ENCODE results near the gene CHCT1.
"Not testable (repeated sequence)": the region's sequence is repeated elsewhere in the genome, so short reads cannot be mapped to it uniquely, and the experiment has no call there.

The CHCT1 gene

GRCh38 chr17:60401819-60402218 is 20.5 kb upstream of the CHCT1 start:
- DNase-seq: no peak

- DNase-seq: no peak
Observed at GRCh38 chr17:60403523-60403810, 18.8 kb upstream of the CHCT1 start.

GRCh38 chr17:60403962-60404361 is 18.3 kb upstream of the CHCT1 start:
- no peak for DNase-seq

- no peak for DNase-seq
Observed at GRCh38 chr17:60406887-60407286, 15.4 kb upstream of the CHCT1 start.

- no peak for DNase-seq
Observed at GRCh38 chr17:60410001-60410400, 12.3 kb upstream of the CHCT1 start.

GRCh38 chr17:60412701-60413100 is 9.6 kb upstream of the CHCT1 start:
- no peak for DNase-seq

- no peak for DNase-seq
Observed at GRCh38 chr17:60415146-60415545, 7.1 kb upstream of the CHCT1 start.

- DNase-seq: no peak
Observed at GRCh38 chr17:60416368-60416925, 5.8 kb upstream of the CHCT1 start.

GRCh38 chr17:60419003-60419402 is 3.3 kb upstream of the CHCT1 start:
- DNase-seq: not testable (repeated sequence)

- not testable (repeated sequence) for DNase-seq
Observed at GRCh38 chr17:60419875-60420274, 2.4 kb upstream of the CHCT1 start.

- peak; percentile 80 to 82 for DNase-seq
Observed at GRCh38 chr17:60421273-60422161, 772 bp upstream of the CHCT1 start.

GRCh38 chr17:60423865-60424264 is 1.6 kb downstream of the CHCT1 start:
- no peak for DNase-seq

- no peak for DNase-seq
Observed at GRCh38 chr17:60425626-60426025, 3.3 kb downstream of the CHCT1 start.

- no peak for DNase-seq
Observed at GRCh38 chr17:60426596-60426995, 4.3 kb downstream of the CHCT1 start.

GRCh38 chr17:60428491-60428890 is 6.2 kb downstream of the CHCT1 start:
- DNase-seq: not testable (repeated sequence)

GRCh38 chr17:60430561-60430960 is 8.3 kb downstream of the CHCT1 start:
- not testable (repeated sequence) for DNase-seq

GRCh38 chr17:60433021-60433997 is 11.0 kb downstream of the CHCT1 start:
- DNase-seq: not testable (repeated sequence)

GRCh38 chr17:60435244-60436167 is 13.2 kb downstream of the CHCT1 start:
- DNase-seq: peak; percentile 52 to 66

- no peak for DNase-seq
Observed at GRCh38 chr17:60436676-60437075, 14.4 kb downstream of the CHCT1 start.

- DNase-seq: no peak
Observed at GRCh38 chr17:60439501-60439900, 17.2 kb downstream of the CHCT1 start.

GRCh38 chr17:60442271-60443173 is 20.2 kb downstream of the CHCT1 start:
- DNase-seq: no peak

Measured in activated CD4-positive, alpha-beta T cell treated with anti-CD3 and anti-CD28 coated beads, Interleukin-2, amount 50 U/mL, for 48 hours (primary cell).